ENCODE data around the gene SYNE2.

- TF ChIP-seq CTCF (conservative IDR thresholded peaks at IDR 0.05 in 1 of 2, IDR thresholded peaks at IDR 0.05 in 1 of 2; ENCODE audit: low read depth in 1 of 2, low read length in 2 of 2) (no peak), EZH2 (IDR thresholded peaks at IDR 0.05; ENCODE audit: low read length, missing control alignments) (no peak)
Observed at GRCh38 chr14:63966407-63966806, 113.6 kb downstream of the SYNE2 start.

All from fibroblast of lung (primary cell).